Stimulated activated CD8-positive, alpha-beta memory T cell treated with anti-CD3 and anti-CD28 coated beads, Interleukin-15, amount 100 ng/mL, for 24 hours (primary cell): ENCODE data around the gene CDH23.

Experiments used
- DNase-seq: peaks from one replicate; pipeline ENCODE4 v3.0.0-alpha.2; 2020; ENCODE audit warnings: low read depth

The CDH23 gene

GRCh38 chr10:71778071-71778825 is 381.5 kb downstream of the CDH23 start:
- no peak for DNase-seq

- DNase-seq, result no peak
Observed at GRCh38 chr10:71779641-71780040, 382.9 kb downstream of the CDH23 start.

DNA sequence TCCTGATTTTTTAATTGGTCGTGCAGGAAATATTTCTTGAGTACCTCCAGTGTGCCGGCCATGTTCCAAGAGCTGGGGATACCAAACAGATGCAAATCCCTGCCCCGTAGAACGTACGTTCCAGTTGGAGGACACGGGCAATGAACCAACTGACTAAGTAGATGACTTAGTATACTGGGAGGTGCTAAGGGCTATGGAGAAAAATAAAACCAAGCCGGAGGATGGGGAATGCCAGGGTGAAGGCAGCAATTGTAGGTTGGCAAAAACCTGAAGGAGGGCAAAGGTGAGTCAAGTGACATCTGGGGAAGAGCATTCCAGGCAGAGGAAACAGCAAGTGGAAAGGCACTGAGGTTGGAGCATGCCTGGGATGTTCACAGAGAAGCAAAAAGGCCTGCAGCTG is 383.4 kb downstream of the CDH23 start:
- no peak for DNase-seq

DNA sequence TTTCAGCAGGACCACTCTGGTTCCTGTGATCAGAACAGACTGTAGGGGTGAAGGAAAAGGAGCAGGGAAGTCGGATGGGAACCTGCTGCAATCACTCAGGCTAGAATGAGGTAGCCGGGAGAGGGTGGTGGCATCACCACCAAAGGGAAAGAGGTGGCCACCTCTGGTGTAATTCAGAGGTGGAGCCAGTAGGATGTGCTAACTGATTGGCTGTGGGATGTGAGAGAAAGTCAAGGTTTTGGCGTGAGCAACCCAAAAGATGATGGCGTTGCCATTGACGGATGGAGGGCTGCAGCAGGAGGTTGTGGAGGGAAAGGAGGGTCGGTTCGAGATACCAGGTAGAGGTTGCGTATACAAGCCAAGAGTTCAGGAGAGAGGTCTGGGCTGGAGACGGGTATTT is 384.0 kb downstream of the CDH23 start:
- no peak for DNase-seq

DNA sequence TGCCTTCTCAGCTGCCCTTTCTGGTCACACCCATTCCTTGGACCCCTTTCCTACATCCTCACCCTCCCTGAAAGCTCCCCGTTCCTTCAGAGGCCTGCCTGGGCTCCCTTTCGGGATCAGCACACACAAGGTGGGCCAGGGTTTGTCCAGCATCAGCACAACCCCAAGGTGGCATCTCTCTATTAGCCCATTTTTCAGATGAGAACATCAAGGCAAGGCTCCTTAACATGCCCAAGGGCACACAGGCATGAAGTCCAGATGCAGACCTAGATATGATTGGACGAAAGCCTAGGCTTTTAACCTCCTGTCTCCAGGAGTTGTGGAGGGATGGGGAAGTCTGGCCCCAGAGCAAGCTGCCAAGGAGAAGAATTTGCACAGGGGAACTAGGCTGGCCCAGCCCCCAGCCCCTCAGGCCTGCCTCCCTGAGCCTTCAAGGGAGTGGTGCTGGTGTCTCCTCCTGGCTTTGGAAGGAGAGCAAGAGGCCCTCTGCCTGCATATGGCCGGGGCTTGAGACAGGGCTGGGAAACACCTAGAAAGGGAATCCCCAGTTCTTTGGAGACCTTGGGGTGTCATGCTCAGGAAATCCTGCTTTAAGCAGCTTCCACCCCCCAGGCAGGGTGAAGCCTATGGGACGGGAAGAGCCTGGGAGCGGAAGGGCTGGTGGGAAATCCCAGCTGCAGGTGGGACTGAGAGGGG is 385.6 kb downstream of the CDH23 start:
- DNase-seq, result no peak

- no peak for DNase-seq
Observed at GRCh38 chr10:71782917-71783490, 386.3 kb downstream of the CDH23 start.

- no peak for DNase-seq
Observed at GRCh38 chr10:71783917-71784678, 387.4 kb downstream of the CDH23 start.

- DNase-seq, result no peak
Observed at GRCh38 chr10:71784679-71785272, 388.1 kb downstream of the CDH23 start.

DNA sequence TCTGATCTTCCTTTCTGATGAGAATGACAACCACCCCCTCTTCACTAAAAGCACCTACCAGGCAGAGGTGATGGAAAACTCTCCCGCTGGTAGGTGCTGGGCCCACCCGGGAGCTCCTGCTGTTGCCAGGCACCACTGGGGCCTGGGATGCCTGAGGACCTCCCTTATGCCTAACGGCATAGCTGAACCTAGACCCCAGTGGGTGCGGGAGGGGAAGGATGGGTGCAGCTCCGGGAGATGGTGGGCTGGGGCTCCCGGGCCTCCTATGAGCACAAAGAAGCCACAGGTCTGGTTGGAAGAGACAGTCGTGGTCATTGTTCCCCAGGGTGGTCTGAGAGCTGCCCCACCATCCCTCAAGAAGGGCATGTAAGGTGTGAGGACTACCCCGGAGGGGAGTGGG is 392.2 kb downstream of the CDH23 start:
- no peak for DNase-seq

DNA sequence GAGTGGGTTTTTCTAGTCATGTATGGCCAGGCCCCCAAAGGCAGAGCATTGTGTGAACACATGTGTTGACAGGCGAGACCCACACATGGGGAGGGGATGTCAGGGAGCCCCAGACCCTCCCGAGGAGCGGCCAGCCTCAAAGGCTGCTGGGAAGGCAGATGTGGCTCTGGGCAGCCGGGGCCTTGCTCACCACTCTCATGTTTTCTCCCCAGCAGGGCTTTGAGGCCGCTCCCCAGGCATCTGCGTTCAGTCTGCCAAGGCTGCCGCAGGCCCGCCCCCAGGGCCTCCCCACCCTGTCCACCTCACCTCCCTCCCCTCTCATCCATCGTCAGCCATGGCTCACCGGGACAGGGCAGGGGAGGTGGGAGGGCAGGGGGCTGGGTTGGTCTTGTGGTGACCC is 393.2 kb downstream of the CDH23 start:
- no peak for DNase-seq

GRCh38 chr10:71790749-71791440 is 394.2 kb downstream of the CDH23 start:
- DNase-seq, result no peak

GRCh38 chr10:71795248-71795647 is 398.5 kb downstream of the CDH23 start:
- DNase-seq, result no peak

GRCh38 chr10:71796749-71797405 is 400.2 kb downstream of the CDH23 start:
- DNase-seq, result no peak

DNA sequence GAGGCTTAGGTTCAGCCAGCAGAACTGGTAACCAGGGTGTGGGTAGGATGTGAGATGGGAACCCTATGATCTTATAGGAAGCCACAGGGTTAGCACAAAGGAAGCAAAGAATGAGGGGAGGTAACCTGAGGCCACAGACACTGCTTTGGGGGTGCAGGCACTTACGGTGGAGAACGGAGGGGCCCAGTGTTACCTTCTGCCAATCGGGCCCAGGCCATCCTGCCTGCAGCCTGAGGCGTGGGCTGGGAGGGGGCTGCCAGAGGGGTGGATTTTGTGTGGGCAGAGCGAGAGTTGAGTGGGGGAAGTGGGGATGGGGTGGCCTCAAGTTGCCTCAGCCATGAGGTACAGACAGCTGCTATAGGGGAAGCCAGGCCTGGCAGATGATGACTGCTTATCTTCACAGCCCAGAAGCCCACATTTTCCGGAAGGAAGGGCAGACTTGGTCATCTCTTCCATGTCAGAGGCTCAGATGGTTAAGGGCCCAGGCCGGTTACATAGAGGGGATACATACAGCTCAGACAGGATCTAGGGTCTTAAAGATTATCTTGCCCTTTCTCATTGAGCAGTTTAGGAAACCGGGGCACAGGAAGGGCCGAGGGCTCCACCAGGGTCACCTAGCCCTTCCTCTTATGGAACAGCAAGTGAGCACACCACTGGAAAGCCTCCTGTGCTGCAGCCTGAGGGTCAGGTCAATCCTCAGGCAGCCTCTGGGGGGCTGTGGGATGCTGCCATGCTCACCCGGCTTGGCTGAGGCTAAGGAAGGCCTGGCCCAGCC is 401.0 kb downstream of the CDH23 start:
- no peak for DNase-seq

DNA sequence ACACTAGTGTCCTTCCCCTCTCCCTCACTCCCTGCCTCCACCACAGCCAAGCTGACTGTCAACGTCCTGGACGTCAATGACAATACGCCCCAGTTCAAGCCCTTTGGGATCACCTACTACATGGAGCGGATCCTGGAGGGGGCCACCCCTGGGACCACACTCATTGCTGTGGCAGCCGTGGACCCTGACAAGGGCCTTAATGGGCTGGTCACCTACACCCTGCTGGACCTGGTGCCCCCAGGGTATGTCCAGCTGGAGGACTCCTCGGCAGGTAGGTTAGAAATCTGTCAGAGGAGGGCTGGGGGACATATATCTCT is 401.5 kb downstream of the CDH23 start:
- DNase-seq, result no peak

- no peak for DNase-seq
Observed at GRCh38 chr10:71799112-71799511, 402.4 kb downstream of the CDH23 start.

GRCh38 chr10:71799608-71800453 is 403.1 kb downstream of the CDH23 start:
- DNase-seq, result no peak

DNA sequence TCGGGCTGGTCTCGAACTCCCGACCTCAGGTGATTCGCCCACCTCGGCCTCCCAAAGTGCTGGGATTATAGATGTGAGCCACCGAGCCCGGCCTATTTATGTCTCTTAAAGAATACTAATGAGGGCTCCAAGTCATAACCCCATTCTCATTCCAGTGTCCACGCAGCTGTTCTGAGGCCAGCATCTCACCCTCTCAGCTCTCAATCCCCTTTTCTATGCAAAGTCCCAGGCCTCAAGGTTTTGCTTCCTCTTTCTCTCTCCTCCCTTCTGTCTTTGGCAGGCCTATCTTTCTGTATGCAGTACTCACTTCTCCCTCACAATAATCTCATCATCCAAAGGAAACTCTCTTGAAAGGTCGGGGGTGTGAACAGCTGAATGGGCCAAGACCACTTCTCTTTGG is 404.6 kb downstream of the CDH23 start:
- DNase-seq, result no peak

DNA sequence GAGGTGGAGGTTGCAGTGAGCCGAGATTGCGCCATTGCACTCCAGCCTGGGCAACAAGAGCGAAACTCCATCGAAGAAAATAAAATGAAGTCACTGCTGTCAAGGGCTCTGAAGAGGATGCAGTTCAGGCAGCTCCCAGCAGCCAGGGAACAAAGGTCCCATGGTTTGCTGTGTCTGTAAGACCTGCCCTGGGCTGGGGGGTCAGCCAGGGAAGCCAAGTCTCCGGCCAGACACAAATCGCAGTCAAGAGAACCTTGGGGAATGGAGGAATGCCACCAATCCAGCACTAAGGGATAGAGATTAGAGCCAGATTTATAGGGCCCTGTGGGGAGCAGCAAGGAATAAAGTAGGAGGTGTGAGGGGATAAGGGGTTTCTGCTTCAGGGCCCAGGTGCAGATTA is 405.5 kb downstream of the CDH23 start:
- DNase-seq, result no peak
